ENCODE measurements around the gene NLRP10.

Gene NLRP10

DNA sequence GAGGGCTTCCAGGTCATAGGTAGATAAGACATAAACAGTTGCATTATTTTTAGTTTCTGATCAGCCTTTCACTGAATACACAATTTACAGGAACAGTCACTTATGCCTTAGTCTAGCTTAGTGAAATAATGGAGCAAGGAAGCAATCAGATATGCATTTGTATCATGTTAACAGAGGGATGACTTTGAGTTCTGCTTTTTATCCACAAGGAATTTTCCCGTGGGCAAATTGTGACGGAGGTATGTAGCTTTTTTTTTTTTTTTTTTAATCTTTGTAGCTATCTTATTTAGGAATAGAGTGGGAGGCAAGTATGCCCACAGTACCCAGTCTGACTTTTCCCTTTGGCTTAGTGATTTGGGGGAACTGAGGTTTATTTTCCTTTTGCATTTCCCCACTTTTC, 3.4 kb upstream of the NLRP10 start:
- no peak for ATAC-seq
- no peak for TF ChIP-seq ZFP3 (CRISPR knock-in tag; IDR thresholded peaks at IDR 0.05)
- no peak for TF ChIP-seq OSR1 (CRISPR knock-in tag; IDR thresholded peaks at IDR 0.05)
- TF ChIP-seq ZNF70 (CRISPR knock-in tag; IDR thresholded peaks at IDR 0.05), result no peak
- TF ChIP-seq ESRRG (CRISPR knock-in tag; IDR thresholded peaks at IDR 0.05), result no peak
- TF ChIP-seq RARB (CRISPR knock-in tag; IDR thresholded peaks at IDR 0.05), result no peak
- TF ChIP-seq, protein P1, sequence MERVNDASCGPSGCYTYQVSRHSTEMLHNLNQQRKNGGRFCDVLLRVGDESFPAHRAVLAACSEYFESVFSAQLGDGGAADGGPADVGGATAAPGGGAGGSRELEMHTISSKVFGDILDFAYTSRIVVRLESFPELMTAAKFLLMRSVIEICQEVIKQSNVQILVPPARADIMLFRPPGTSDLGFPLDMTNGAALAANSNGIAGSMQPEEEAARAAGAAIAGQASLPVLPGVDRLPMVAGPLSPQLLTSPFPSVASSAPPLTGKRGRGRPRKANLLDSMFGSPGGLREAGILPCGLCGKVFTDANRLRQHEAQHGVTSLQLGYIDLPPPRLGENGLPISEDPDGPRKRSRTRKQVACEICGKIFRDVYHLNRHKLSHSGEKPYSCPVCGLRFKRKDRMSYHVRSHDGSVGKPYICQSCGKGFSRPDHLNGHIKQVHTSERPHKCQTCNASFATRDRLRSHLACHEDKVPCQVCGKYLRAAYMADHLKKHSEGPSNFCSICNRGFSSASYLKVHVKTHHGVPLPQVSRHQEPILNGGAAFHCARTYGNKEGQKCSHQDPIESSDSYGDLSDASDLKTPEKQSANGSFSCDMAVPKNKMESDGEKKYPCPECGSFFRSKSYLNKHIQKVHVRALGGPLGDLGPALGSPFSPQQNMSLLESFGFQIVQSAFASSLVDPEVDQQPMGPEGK (CRISPR knock-in tag; IDR thresholded peaks at IDR 0.05; ENCODE audit: borderline replicate concordance), result no peak

- no peak for ATAC-seq
- TF ChIP-seq CSDC2 (CRISPR knock-in tag; IDR thresholded peaks at IDR 0.05) (no peak), SNAI2 (CRISPR knock-in tag; IDR thresholded peaks at IDR 0.05) (no peak), CSRNP3 (CRISPR knock-in tag; IDR thresholded peaks at IDR 0.05) (no peak), PPARA (CRISPR knock-in tag; IDR thresholded peaks at IDR 0.05; ENCODE audit: borderline replicate concordance) (no peak), OSR1 (CRISPR knock-in tag; IDR thresholded peaks at IDR 0.05) (no peak), TOX (CRISPR knock-in tag; IDR thresholded peaks at IDR 0.05; ENCODE audit: borderline replicate concordance) (no peak), ZNF8 (CRISPR knock-in tag; IDR thresholded peaks at IDR 0.05) (no peak), ZFP30 (CRISPR knock-in tag; IDR thresholded peaks at IDR 0.05) (no peak), ESRRG (CRISPR knock-in tag; IDR thresholded peaks at IDR 0.05) (no peak), RARB (CRISPR knock-in tag; IDR thresholded peaks at IDR 0.05) (no peak), BACH2 (CRISPR knock-in tag; IDR thresholded peaks at IDR 0.05; ENCODE audit: borderline replicate concordance) (no peak)
- TF ChIP-seq, protein P1 (CRISPR knock-in tag; IDR thresholded peaks at IDR 0.05; ENCODE audit: borderline replicate concordance), result no peak
Observed at GRCh38 chr11:7967826-7968225, 2.6 kb upstream of the NLRP10 start.

DNA sequence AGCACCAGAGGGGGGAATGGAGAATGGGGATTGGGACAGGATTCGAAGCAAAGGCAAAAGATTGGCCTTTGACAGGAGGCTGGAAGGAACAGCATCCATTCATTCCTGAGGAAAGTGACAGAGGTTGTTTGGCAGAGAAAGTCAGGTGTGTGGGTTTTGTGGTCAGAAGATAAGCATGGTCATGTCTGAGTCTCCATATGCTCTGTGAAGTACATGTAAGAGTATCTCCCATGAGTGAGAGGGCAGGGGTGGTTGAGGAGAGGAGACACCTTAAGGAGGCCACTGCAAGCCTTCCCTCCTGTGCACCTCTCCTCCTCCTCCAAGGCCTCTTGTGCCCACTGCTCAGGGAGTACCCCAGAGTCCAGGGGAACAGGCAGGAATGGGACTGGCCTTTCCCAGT, 1.9 kb upstream of the NLRP10 start:
- TF ChIP-seq, protein P1 (CRISPR knock-in tag; IDR thresholded peaks at IDR 0.05; ENCODE audit: borderline replicate concordance), result no peak
- no peak for TF ChIP-seq TCF4 (CRISPR knock-in tag; IDR thresholded peaks at IDR 0.05; ENCODE audit: borderline replicate concordance)
- TF ChIP-seq ISL1 (CRISPR knock-in tag; IDR thresholded peaks at IDR 0.05), result no peak
- no peak for TF ChIP-seq ZNF565 (CRISPR knock-in tag; conservative IDR thresholded peaks at IDR 0.05; ENCODE audit: low read depth)
- no peak for TF ChIP-seq ZNF8 (CRISPR knock-in tag; IDR thresholded peaks at IDR 0.05)
- no peak for TF ChIP-seq ZFP30 (CRISPR knock-in tag; IDR thresholded peaks at IDR 0.05)
- TF ChIP-seq OSR1 (CRISPR knock-in tag; IDR thresholded peaks at IDR 0.05), result no peak
- TF ChIP-seq ZC3H10 (CRISPR knock-in tag; IDR thresholded peaks at IDR 0.05), result no peak
- no peak for TF ChIP-seq CREB5 (CRISPR knock-in tag; IDR thresholded peaks at IDR 0.05; ENCODE audit: low read depth)
- no peak for TF ChIP-seq POU6F1 (CRISPR knock-in tag; IDR thresholded peaks at IDR 0.05; ENCODE audit: borderline replicate concordance, low read depth)
- no peak for TF ChIP-seq ESRRG (CRISPR knock-in tag; IDR thresholded peaks at IDR 0.05)
- TF ChIP-seq BACH2 (CRISPR knock-in tag; IDR thresholded peaks at IDR 0.05; ENCODE audit: borderline replicate concordance), result no peak
- no peak for TF ChIP-seq ZNF70 (CRISPR knock-in tag; IDR thresholded peaks at IDR 0.05)
- no peak for TF ChIP-seq TOX (CRISPR knock-in tag; IDR thresholded peaks at IDR 0.05; ENCODE audit: borderline replicate concordance)
- no peak for TF ChIP-seq GLIS3 (CRISPR knock-in tag; IDR thresholded peaks at IDR 0.05)
- TF ChIP-seq RARB (CRISPR knock-in tag; IDR thresholded peaks at IDR 0.05), result no peak
- TF ChIP-seq PPARA (CRISPR knock-in tag; IDR thresholded peaks at IDR 0.05; ENCODE audit: borderline replicate concordance), result no peak
- ATAC-seq, result no peak
